Measurements from ENCODE around the gene CELF1.

DNA sequence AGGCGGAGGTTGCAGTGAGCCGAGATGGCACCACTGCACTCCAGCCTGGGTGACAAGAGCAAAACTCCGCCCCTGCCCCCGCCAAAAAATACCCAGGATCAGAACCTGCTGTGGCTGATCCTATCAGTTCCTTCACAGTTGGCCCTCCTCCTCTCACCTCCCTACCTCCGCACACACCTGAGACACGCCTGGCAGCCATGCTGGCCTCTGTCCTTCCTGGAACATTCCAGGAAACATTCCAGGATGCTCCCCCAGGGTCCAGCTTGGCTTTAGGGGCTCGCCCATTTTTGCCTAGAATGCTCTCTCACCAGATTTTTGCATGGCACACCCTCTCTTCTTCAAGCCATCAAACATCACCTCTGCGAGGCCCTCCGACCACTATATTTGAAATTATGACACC lies 106.1 kb downstream of the CELF1 start:
- TF ChIP-seq CHD2 (IDR thresholded peaks at IDR 0.05; ENCODE audit: low read length, partially characterized antibody) (no peak), TAF1 (IDR thresholded peaks at IDR 0.05; ENCODE audit: borderline replicate concordance, low read depth, low read length) (no peak), EZH2phosphoT487 (IDR thresholded peaks at IDR 0.05; ENCODE audit: borderline replicate concordance, low read depth) (no peak), RAD21 (IDR thresholded peaks at IDR 0.05; ENCODE audit: low read length) (no peak), FOSL2 (IDR thresholded peaks at IDR 0.05; ENCODE audit: borderline replicate concordance, low read depth) (no peak), JUND (IDR thresholded peaks at IDR 0.05) (no peak), REST (IDR thresholded peaks at IDR 0.05; ENCODE audit: low read depth, low read length) (no peak), RFX5 (IDR thresholded peaks at IDR 0.05; ENCODE audit: low read length) (no peak), SIN3A (IDR thresholded peaks at IDR 0.05; ENCODE audit: borderline replicate concordance, low read depth, low read length) (no peak), RCOR1 (IDR thresholded peaks at IDR 0.05; ENCODE audit: low read length) (no peak), NFIC (IDR thresholded peaks at IDR 0.05; ENCODE audit: borderline replicate concordance) (no peak)
- TF ChIP-seq, protein P1, sequence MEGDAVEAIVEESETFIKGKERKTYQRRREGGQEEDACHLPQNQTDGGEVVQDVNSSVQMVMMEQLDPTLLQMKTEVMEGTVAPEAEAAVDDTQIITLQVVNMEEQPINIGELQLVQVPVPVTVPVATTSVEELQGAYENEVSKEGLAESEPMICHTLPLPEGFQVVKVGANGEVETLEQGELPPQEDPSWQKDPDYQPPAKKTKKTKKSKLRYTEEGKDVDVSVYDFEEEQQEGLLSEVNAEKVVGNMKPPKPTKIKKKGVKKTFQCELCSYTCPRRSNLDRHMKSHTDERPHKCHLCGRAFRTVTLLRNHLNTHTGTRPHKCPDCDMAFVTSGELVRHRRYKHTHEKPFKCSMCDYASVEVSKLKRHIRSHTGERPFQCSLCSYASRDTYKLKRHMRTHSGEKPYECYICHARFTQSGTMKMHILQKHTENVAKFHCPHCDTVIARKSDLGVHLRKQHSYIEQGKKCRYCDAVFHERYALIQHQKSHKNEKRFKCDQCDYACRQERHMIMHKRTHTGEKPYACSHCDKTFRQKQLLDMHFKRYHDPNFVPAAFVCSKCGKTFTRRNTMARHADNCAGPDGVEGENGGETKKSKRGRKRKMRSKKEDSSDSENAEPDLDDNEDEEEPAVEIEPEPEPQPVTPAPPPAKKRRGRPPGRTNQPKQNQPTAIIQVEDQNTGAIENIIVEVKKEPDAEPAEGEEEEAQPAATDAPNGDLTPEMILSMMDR (IDR thresholded peaks at IDR 0.05) = no peak
- TF ChIP-seq, protein P2, sequence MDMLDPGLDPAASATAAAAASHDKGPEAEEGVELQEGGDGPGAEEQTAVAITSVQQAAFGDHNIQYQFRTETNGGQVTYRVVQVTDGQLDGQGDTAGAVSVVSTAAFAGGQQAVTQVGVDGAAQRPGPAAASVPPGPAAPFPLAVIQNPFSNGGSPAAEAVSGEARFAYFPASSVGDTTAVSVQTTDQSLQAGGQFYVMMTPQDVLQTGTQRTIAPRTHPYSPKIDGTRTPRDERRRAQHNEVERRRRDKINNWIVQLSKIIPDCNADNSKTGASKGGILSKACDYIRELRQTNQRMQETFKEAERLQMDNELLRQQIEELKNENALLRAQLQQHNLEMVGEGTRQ (IDR thresholded peaks at IDR 0.05; ENCODE audit: borderline replicate concordance, low read depth, low read length) = no peak
